GM12873 (cell line): ENCODE measurements around the gene PPP1R14C.

Source experiments
- CTCF ChIP-seq: IDR thresholded peaks from 2 replicates; pipeline ENCODE4 v1.5.1; 2012; ENCODE audit warnings: low read depth, mild to moderate bottlenecking, moderate library complexity, low read length, control low read depth; ENCODE audit not compliant: insufficient read depth; ENCODE audit errors: missing control alignments

Gene PPP1R14C

GRCh38 chr6:150172929-150173328, 30.1 kb downstream of the PPP1R14C start:
- TF ChIP-seq CTCF: no peak

- no peak for TF ChIP-seq CTCF
Observed at GRCh38 chr6:150175586-150176151, 32.8 kb downstream of the PPP1R14C start.

GRCh38 chr6:150176152-150176551, 33.3 kb downstream of the PPP1R14C start:
- TF ChIP-seq CTCF: no peak

- no peak for TF ChIP-seq CTCF
Observed at GRCh38 chr6:150176659-150177058, 33.8 kb downstream of the PPP1R14C start.

GRCh38 chr6:150177259-150177951, 34.6 kb downstream of the PPP1R14C start:
- TF ChIP-seq CTCF: no peak

GRCh38 chr6:150177952-150178520, 35.2 kb downstream of the PPP1R14C start:
- no peak for TF ChIP-seq CTCF

GRCh38 chr6:150179030-150179429, 36.2 kb downstream of the PPP1R14C start:
- no peak for TF ChIP-seq CTCF
